ENCODE results near the gene FOSL2. TPM values are rescaled to one million over a fixed set of nuclear protein-coding genes. Genes with fewer than 3 reads are reported as not detected.

Gene FOSL2
- total RNA-seq, 1 experiment from 2014 or later = 141 TPM

- no peak for DNase-seq (ENCODE audit: unreplicated experiment)
- BruUV-seq (replicated peaks) = no TSS peak
- Mint-ChIP-seq H3K27me3 (ENCODE audit: insufficient read depth, unreplicated experiment) (no peaks in the 10 kb centered on the region), H3K4me3 (ENCODE audit: unreplicated experiment) (no peak overlapping the region), H3K9me3 (ENCODE audit: unreplicated experiment) (no peaks in the 10 kb centered on the region), H3K27ac (ENCODE audit: low read depth, unreplicated experiment) (peak overlapping the region; percentile 67), H3K36me3 (ENCODE audit: insufficient read depth, unreplicated experiment) (peaks cover 6% of the 10 kb centered on the region), H3K4me1 (ENCODE audit: insufficient read depth, unreplicated experiment) (peaks cover 33% of the 10 kb centered on the region)
- CTCF ChIA-PET = interaction anchor here (0.8 kb wide), 1 partner anchor 13 kb away, joined by 3 read pairs; no protein-coding TSS in a partner anchor
- TF ChIP-seq CTCF (IDR thresholded peaks at IDR 0.05; ENCODE audit: unreplicated experiment) = no peak
- intact Hi-C loops (cut with micrococcal nuclease) = no loop called here
- POLR2A ChIA-PET = interaction anchor here (0.6 to 5.6 kb wide), 10 partner anchors 9 to 676 kb away, joined by 3 to 93 read pairs (median 8); no protein-coding TSS in a partner anchor
Measured at GRCh38 chr2:28435814-28436351, 43.2 kb downstream of the FOSL2 start.

GRCh38 chr2:28436525-28437051 is 43.9 kb downstream of the FOSL2 start:
- Mint-ChIP-seq H3K9me3 (ENCODE audit: unreplicated experiment) (peaks cover 3% of the 10 kb centered on the region), H3K4me3 (ENCODE audit: unreplicated experiment) (peak overlapping the region; percentile 29), H3K27me3 (ENCODE audit: insufficient read depth, unreplicated experiment) (no peaks in the 10 kb centered on the region), H3K4me1 (ENCODE audit: insufficient read depth, unreplicated experiment) (peaks cover 34% of the 10 kb centered on the region), H3K36me3 (ENCODE audit: insufficient read depth, unreplicated experiment) (peaks cover 3% of the 10 kb centered on the region), H3K27ac (ENCODE audit: low read depth, unreplicated experiment) (peak overlapping the region; percentile 67)
- ChIA-PET CTCF (interaction anchor here (0.5 to 0.9 kb wide), 6 partner anchors 9 to 443 kb away, joined by 3 to 5 read pairs (median 3); no protein-coding TSS in a partner anchor), POLR2A (interaction anchor here (0.5 to 5.6 kb wide), 16 partner anchors 8 to 481 kb away, joined by 3 to 93 read pairs (median 5); partner anchors contain the start of gene PPP1CB)
- TF ChIP-seq CTCF (IDR thresholded peaks at IDR 0.05; ENCODE audit: unreplicated experiment) = no peak
- DNase-seq (ENCODE audit: unreplicated experiment) = peak; percentile 90
- intact Hi-C loops (cut with micrococcal nuclease) = no loop called here
- BruUV-seq (replicated peaks) = no TSS peak

- no peak for TF ChIP-seq CTCF (IDR thresholded peaks at IDR 0.05; ENCODE audit: unreplicated experiment)
- CTCF ChIA-PET = interaction anchor here (0.5 to 0.9 kb wide), 7 partner anchors 9 to 443 kb away, joined by 3 to 5 read pairs (median 3); no protein-coding TSS in a partner anchor
- POLR2A ChIA-PET = interaction anchor here (0.5 to 5.6 kb wide), 24 partner anchors 9 to 683 kb away, joined by 3 to 93 read pairs (median 4); partner anchors contain the start of gene PPP1CB
- intact Hi-C loops (cut with micrococcal nuclease) = no loop called here
- peaks cover 41% of the 10 kb centered on the region for H3K4me1 Mint-ChIP-seq (ENCODE audit: insufficient read depth, unreplicated experiment)
- DNase-seq (ENCODE audit: unreplicated experiment) = peak; percentile 92
- peaks cover 10% of the 10 kb centered on the region for H3K9me3 Mint-ChIP-seq (ENCODE audit: unreplicated experiment)
- peak overlapping the region; percentile 29 for H3K4me3 Mint-ChIP-seq (ENCODE audit: unreplicated experiment)
- no peaks in the 10 kb centered on the region for H3K27me3 Mint-ChIP-seq (ENCODE audit: insufficient read depth, unreplicated experiment)
- H3K36me3 Mint-ChIP-seq (ENCODE audit: insufficient read depth, unreplicated experiment) = no peaks in the 10 kb centered on the region
- peak overlapping the region; percentile 67 for H3K27ac Mint-ChIP-seq (ENCODE audit: low read depth, unreplicated experiment)
- BruUV-seq (replicated peaks) = no TSS peak
Measured at GRCh38 chr2:28437149-28437835, 44.6 kb downstream of the FOSL2 start.

- ChIA-PET CTCF (interaction anchor here (0.6 kb wide), 1 partner anchor 405 kb away, joined by 3 read pairs; no protein-coding TSS in a partner anchor), POLR2A (interaction anchor here (0.6 to 5.6 kb wide), 17 partner anchors 9 to 732 kb away, joined by 3 to 93 read pairs (median 4); no protein-coding TSS in a partner anchor)
Measured at GRCh38 chr2:28437918-28438317, 45.3 kb downstream of the FOSL2 start.

More at GRCh38 chr2:28437918-28438317, 45.3 kb downstream of the FOSL2 start:
- intact Hi-C loops (cut with micrococcal nuclease) = no loop called here
- Mint-ChIP-seq H3K9me3 (ENCODE audit: unreplicated experiment) (peaks cover 10% of the 10 kb centered on the region), H3K4me1 (ENCODE audit: insufficient read depth, unreplicated experiment) (peaks cover 42% of the 10 kb centered on the region), H3K4me3 (ENCODE audit: unreplicated experiment) (peak overlapping the region; percentile 29), H3K27me3 (ENCODE audit: insufficient read depth, unreplicated experiment) (no peaks in the 10 kb centered on the region), H3K27ac (ENCODE audit: low read depth, unreplicated experiment) (peak overlapping the region; percentile 55), H3K36me3 (ENCODE audit: insufficient read depth, unreplicated experiment) (no peaks in the 10 kb centered on the region)
- no TSS peak for BruUV-seq (replicated peaks)
- TF ChIP-seq CTCF (IDR thresholded peaks at IDR 0.05; ENCODE audit: unreplicated experiment) = no peak
- no peak for DNase-seq (ENCODE audit: unreplicated experiment)

Measured in MCF 10A (cell line).